DOHH2 (cell line): Measurements from ENCODE around the gene GPBAR1.

Experiments used
- CTCF ChIP-seq: fragments of 200-600 bp; sonication (generic); IDR thresholded peaks from one replicate; pipeline ENCODE4 v1.5.1; 2014; ENCODE audit warnings: antibody characterized with exemption, mild to moderate bottlenecking, low read depth, low read length; ENCODE audit not compliant: poor library complexity, severe bottlenecking
- EZH2phosphoT487 ChIP-seq: fragments of 200-600 bp; sonication (generic); IDR thresholded peaks from 2 replicates; pipeline ENCODE4 v1.6.1; 2017; ENCODE audit warnings: borderline replicate concordance, mild to moderate bottlenecking, antibody characterized with exemption, low read length, moderate library complexity, mixed read lengths

DNA sequence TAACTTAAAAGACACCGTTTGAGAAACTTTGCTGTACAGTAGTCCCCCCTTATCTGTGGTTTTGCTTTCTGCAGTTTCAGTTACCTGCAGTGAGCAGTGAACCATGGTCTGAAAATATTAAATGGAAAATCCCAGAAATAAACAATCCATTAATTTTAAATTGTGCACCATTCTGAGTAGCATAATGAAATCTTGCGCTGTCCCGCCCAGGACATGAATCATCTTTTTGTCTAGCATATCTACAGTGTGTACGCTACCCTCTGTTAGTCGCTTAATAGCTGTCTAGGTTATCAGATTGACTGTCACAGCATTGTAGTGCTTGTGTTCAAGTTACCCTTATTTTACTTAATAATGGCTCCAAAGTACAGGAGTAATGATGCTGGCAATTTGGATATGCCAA lies 37.8 kb upstream of the GPBAR1 start:
- no peak for TF ChIP-seq CTCF
- TF ChIP-seq EZH2phosphoT487, result no peak
